ENCODE results near the gene PAK5. TPM values are rescaled to one million over a fixed set of nuclear protein-coding genes. Genes with fewer than 3 reads are reported as not detected.

The PAK5 gene
- polyA plus RNA-seq, 1 of the 3 experiments (the other 2 are of a cell fraction): 0.03 TPM

DNA sequence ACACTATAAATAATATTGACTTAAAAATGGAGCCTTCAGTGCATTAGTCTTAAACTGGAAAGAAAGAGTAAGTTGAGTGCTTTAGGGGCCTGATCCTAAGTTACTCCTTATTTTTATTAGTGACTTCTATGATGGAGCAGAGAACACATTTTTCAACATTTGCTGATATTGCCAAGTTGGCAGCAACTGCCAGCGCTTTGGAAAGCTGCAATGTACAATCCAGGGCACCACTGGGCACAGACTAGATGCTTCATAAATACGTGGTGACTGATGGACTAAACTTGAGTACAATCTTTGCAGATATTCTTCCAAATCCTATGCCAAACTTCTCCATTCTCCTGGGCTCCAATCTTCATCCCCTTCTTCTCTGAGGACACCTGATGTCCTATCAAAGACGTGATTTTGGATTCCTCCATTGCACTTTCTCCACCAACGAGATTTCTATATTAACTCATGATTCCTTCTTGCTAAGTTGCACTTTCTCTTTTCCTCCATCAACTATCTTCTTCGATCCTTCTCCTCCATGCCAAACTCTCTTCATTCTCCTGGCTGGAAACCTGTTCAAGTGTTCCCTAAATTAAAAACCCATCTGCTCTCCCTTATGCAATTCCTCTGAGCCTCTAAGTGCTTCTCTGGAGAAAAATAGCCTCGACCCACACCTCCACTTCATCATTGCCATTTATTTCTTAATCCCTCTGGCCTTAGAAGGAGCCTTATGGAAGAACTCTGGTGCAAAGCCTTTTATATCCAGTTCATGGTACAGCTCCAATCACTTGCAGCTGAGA, 28.5 kb upstream of the PAK5 start:
- no peak overlapping the region for H3K9ac ChIP-seq
- WGBS (ENCODE audit: low lambda C conversion rate): 5% methylated on average over 6 of the region's 6 CpGs

More for the DNA sequence above, 28.5 kb upstream of the PAK5 start:
- Histone ChIP-seq H3K4me2 (no peak overlapping the region), H3K36me3 (replicated peaks in 1 of 2; ENCODE audit: control insufficient read depth in 1 of 2, insufficient read depth in 2 of 2, low read length in 1 of 2) (no peaks in the 10 kb centered on the region), H3K4me3 (ENCODE audit: low read depth in 2 of 2, low read length in 1 of 2) (no peak overlapping the region), H3K79me2 (ENCODE audit: insufficient read depth) (no peaks in the 10 kb centered on the region), H3K9me3 (no peaks in the 10 kb centered on the region), H3K4me1 (ENCODE audit: control insufficient read depth in 1 of 2, insufficient read depth in 2 of 2, low read depth in 1 of 2, low read length in 1 of 2) (no peaks in the 10 kb centered on the region), H2AFZ (ENCODE audit: low read depth) (no peak overlapping the region), H3K9me2 (no peaks in the 10 kb centered on the region), H3K27ac (ENCODE audit: low read depth in 2 of 2, low read length in 1 of 2) (no peak overlapping the region), H3F3A (replicated peaks; ENCODE audit: insufficient read depth) (no peaks in the 10 kb centered on the region), H3K27me3 (ENCODE audit: insufficient read depth) (no peaks in the 10 kb centered on the region), H4K20me1 (ENCODE audit: insufficient read depth) (no peaks in the 10 kb centered on the region)
- no peak for DNase-seq
- ChIA-PET CTCF (interaction anchor here (0.8 to 1.2 kb wide), 2 partner anchors 16 to 45 kb away, joined by 3 read pairs; no protein-coding TSS in a partner anchor), POLR2A (no interaction called here)
- TF ChIP-seq MEF2A (IDR thresholded peaks at IDR 0.05; ENCODE audit: borderline replicate concordance, low read depth): no peak
- TF ChIP-seq, protein P1, sequence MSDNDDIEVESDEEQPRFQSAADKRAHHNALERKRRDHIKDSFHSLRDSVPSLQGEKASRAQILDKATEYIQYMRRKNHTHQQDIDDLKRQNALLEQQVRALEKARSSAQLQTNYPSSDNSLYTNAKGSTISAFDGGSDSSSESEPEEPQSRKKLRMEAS (IDR thresholded peaks at IDR 0.05; ENCODE audit: low read depth): no peak
- no peak for TF ChIP-seq TAF1 (IDR thresholded peaks at IDR 0.05; ENCODE audit: borderline replicate concordance, low read depth, low read length)
- TF ChIP-seq TCF12 (IDR thresholded peaks at IDR 0.05): no peak
- no peak for TF ChIP-seq SIN3A (IDR thresholded peaks at IDR 0.05; ENCODE audit: borderline replicate concordance, low read depth, low read length)
- no peak for TF ChIP-seq TEAD4 (IDR thresholded peaks at IDR 0.05; ENCODE audit: borderline replicate concordance, insufficient read depth)
- TF ChIP-seq FOXJ3 (CRISPR knock-in tag; IDR thresholded peaks at IDR 0.05): no peak
- TF ChIP-seq RAD21 (IDR thresholded peaks at IDR 0.05; ENCODE audit: low read length): no peak
- no peak for TF ChIP-seq RXRA (IDR thresholded peaks at IDR 0.05; ENCODE audit: borderline replicate concordance, low read depth)
- TF ChIP-seq ELF1 (IDR thresholded peaks at IDR 0.05): no peak
- TF ChIP-seq FOXM1 (IDR thresholded peaks at IDR 0.05; ENCODE audit: low read depth): no peak
- TF ChIP-seq, protein P2, sequence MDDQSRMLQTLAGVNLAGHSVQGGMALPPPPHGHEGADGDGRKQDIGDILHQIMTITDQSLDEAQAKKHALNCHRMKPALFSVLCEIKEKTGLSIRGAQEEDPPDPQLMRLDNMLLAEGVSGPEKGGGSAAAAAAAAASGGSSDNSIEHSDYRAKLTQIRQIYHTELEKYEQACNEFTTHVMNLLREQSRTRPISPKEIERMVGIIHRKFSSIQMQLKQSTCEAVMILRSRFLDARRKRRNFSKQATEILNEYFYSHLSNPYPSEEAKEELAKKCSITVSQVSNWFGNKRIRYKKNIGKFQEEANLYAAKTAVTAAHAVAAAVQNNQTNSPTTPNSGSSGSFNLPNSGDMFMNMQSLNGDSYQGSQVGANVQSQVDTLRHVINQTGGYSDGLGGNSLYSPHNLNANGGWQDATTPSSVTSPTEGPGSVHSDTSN (IDR thresholded peaks at IDR 0.05): no peak
- no peak for TF ChIP-seq FOSL2 (IDR thresholded peaks at IDR 0.05; ENCODE audit: borderline replicate concordance, low read depth)
- no peak for TF ChIP-seq USF2 (IDR thresholded peaks at IDR 0.05; ENCODE audit: borderline replicate concordance, low read depth, low read length)
- TF ChIP-seq, protein P3, sequence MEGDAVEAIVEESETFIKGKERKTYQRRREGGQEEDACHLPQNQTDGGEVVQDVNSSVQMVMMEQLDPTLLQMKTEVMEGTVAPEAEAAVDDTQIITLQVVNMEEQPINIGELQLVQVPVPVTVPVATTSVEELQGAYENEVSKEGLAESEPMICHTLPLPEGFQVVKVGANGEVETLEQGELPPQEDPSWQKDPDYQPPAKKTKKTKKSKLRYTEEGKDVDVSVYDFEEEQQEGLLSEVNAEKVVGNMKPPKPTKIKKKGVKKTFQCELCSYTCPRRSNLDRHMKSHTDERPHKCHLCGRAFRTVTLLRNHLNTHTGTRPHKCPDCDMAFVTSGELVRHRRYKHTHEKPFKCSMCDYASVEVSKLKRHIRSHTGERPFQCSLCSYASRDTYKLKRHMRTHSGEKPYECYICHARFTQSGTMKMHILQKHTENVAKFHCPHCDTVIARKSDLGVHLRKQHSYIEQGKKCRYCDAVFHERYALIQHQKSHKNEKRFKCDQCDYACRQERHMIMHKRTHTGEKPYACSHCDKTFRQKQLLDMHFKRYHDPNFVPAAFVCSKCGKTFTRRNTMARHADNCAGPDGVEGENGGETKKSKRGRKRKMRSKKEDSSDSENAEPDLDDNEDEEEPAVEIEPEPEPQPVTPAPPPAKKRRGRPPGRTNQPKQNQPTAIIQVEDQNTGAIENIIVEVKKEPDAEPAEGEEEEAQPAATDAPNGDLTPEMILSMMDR (IDR thresholded peaks at IDR 0.05): no peak
- TF ChIP-seq EP300 (IDR thresholded peaks at IDR 0.05; ENCODE audit: borderline replicate concordance in 1 of 2, low read depth in 1 of 2, low read length in 1 of 2): no peak
- no peak for TF ChIP-seq MXI1 (IDR thresholded peaks at IDR 0.05; ENCODE audit: low read depth, low read length)
- TF ChIP-seq NFIC (IDR thresholded peaks at IDR 0.05; ENCODE audit: borderline replicate concordance): no peak

All from SK-N-SH (cell line).